ENCODE measurements around the gene ARHGAP32. TPM values are rescaled to one million over a fixed set of nuclear protein-coding genes. Genes with fewer than 3 reads are reported as not detected.

Gene ARHGAP32
- total RNA-seq, 4 donors from 2014 or later = 10.0 to 53.7 (median 34.1) TPM

DNA sequence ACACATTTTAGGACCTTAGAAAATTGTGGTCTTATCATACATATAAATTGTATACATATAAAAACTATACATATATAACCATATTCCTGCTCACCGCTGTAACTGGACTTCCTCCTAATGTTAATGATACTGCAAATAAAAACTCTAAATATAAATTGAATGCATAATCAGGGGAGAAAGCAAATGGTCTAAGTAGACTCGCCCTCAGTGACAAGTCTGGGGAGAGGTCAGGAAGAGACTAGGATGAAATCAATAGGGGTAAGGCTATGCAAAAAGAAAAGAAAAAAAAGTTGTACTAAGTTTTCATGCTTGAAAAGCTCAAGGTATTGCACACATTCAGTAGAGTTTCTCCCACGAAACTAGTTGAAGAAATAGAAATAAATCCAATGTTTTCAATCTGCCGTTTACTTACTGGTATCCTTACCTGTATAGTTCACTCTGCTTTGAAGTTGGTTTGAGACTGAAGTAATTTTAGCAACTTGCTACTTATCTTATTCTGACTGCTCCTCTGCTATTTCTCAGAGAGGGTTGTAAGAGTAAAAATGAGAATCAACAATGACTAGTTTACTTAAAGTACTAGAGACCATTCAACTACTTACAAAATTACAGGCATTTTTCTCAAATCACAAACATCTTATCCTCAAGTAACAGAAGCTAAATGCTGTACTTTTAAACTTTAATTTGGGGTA lies 12.2 kb upstream of the ARHGAP32 start:
- no peaks in the 10 kb centered on the region for H3K36me3 ChIP-seq
- no peaks in the 10 kb centered on the region for H3K9me3 ChIP-seq
- DNase-seq = no peak
- intact Hi-C loops (cut with DNase I; ENCODE audit: low total_unique reads) = no loop called here
- H3K4me1 ChIP-seq = no peaks in the 10 kb centered on the region
- no peak overlapping the region for H3K27ac ChIP-seq
- TF ChIP-seq, protein P1, sequence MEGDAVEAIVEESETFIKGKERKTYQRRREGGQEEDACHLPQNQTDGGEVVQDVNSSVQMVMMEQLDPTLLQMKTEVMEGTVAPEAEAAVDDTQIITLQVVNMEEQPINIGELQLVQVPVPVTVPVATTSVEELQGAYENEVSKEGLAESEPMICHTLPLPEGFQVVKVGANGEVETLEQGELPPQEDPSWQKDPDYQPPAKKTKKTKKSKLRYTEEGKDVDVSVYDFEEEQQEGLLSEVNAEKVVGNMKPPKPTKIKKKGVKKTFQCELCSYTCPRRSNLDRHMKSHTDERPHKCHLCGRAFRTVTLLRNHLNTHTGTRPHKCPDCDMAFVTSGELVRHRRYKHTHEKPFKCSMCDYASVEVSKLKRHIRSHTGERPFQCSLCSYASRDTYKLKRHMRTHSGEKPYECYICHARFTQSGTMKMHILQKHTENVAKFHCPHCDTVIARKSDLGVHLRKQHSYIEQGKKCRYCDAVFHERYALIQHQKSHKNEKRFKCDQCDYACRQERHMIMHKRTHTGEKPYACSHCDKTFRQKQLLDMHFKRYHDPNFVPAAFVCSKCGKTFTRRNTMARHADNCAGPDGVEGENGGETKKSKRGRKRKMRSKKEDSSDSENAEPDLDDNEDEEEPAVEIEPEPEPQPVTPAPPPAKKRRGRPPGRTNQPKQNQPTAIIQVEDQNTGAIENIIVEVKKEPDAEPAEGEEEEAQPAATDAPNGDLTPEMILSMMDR (IDR thresholded peaks at IDR 0.05) = no peak
- no peak for TF ChIP-seq POLR2A (IDR thresholded peaks at IDR 0.05)
- H3K27me3 ChIP-seq = no peaks in the 10 kb centered on the region
- H3K4me3 ChIP-seq = no peak overlapping the region

DNA sequence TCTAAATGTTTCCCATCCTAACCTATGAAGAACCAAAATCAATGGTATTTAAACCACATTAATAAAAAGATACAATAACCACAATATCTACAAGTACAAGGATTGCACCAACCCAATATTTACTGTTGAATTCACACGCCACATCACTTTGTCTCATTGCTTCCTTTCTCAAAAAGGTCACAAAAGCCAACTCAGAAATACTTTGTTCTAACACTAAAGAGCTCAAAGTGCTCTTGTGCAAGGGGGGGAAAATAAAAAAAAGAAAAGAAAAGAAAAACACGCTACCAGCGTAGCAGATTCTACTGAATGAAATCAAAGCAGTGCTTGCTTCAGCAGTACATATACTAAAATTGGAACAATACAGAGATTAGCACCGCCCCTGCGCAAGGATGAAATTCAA lies 10.5 kb upstream of the ARHGAP32 start:
- no peaks in the 10 kb centered on the region for H3K9me3 ChIP-seq
- DNase-seq = no peak
- no peaks in the 10 kb centered on the region for H3K36me3 ChIP-seq
- no peak overlapping the region for H3K4me3 ChIP-seq
- intact Hi-C loops (cut with DNase I; ENCODE audit: low total_unique reads) = no loop called here
- no peaks in the 10 kb centered on the region for H3K4me1 ChIP-seq
- H3K27me3 ChIP-seq = no peaks in the 10 kb centered on the region
- no peak for TF ChIP-seq POLR2A (IDR thresholded peaks at IDR 0.05)
- TF ChIP-seq, protein P1 (IDR thresholded peaks at IDR 0.05) = no peak
- H3K27ac ChIP-seq = no peak overlapping the region

DNA sequence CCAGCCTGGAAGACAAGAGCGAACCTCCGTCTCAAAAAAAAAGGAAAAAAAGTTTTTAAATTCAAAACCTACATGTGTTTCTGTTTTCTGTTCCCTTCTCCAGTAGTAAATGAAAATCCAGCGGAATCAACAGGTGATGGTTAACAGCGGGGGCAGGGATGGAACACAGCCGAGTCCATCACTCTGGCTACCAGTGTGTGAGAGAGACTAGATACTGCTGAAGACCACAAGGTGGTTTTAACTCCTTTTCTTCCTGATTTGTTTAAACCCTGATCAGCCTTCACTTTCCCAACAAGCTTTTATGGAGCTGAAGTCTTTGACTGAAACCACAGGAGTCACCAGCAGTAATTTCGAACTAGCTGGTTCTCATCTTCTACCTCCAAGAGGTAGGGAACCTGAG lies 3.6 kb upstream of the ARHGAP32 start:
- Histone ChIP-seq H3K4me1 (no peaks in the 10 kb centered on the region), H3K27ac (no peak overlapping the region), H3K36me3 (no peaks in the 10 kb centered on the region), H3K27me3 (no peaks in the 10 kb centered on the region), H3K9me3 (no peaks in the 10 kb centered on the region), H3K4me3 (no peak overlapping the region)
- intact Hi-C loops (cut with DNase I; ENCODE audit: low total_unique reads) = no loop called here
- TF ChIP-seq POLR2A (IDR thresholded peaks at IDR 0.05) = no peak
- TF ChIP-seq, protein P1 (IDR thresholded peaks at IDR 0.05) = no peak
- DNase-seq = no peak

DNA sequence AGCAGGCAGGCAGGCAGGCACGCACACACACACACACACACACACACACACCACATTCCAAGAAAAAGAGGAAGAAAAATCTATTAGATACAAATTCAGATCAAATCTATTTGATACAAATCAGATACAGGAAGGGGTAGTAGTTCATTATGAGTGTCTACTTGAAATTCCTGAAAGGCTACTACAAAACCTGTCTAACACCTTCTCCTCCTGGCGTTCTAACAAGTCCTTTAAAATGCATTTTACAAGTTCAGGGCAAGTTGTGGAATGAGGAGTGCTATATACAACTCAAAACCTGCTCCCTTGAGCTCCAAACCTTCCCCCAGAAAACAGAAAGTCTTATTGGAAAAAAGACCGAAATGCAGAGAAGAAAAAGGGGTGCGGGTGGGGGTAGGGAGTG lies 476 bp downstream of the ARHGAP32 start:
- TF ChIP-seq, protein P1 (IDR thresholded peaks at IDR 0.05) = no peak
- TF ChIP-seq POLR2A (IDR thresholded peaks at IDR 0.05) = no peak
- intact Hi-C loops (cut with DNase I; ENCODE audit: low total_unique reads) = no loop called here
- H3K9me3 ChIP-seq = peaks cover 0 to 4% of the 10 kb centered on the region in 2 donors
- H3K27me3 ChIP-seq = no peaks in the 10 kb centered on the region
- H3K36me3 ChIP-seq = no peaks in the 10 kb centered on the region
- no peak overlapping the region for H3K27ac ChIP-seq
- DNase-seq = no peak
- H3K4me3 ChIP-seq = no peak overlapping the region
- H3K4me1 ChIP-seq = no peaks in the 10 kb centered on the region

DNA sequence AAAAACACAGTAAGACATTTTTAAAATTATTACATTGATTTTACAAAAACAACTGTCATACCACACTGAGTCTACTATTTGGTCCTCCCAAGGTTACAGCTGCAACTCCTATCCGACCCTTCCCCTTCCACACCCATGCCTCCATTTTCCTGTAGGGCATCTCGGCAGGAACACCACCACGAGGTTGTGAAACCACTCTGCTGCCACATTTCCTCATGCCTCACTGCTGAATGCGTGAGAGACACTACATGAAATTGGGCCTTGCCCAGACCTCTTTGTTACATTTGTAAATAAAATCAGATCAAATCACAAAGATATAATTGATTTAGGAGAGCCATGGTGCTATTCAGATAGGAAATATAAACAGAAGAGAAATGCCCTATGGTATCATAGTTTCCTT lies 2.0 kb downstream of the ARHGAP32 start:
- intact Hi-C loops (cut with DNase I; ENCODE audit: low total_unique reads) = no loop called here
- no peaks in the 10 kb centered on the region for H3K4me1 ChIP-seq
- DNase-seq = no peak
- peaks cover 0 to 4% of the 10 kb centered on the region in 2 donors for H3K9me3 ChIP-seq
- H3K36me3 ChIP-seq = no peaks in the 10 kb centered on the region
- H3K27me3 ChIP-seq = no peaks in the 10 kb centered on the region
- no peak overlapping the region for H3K27ac ChIP-seq
- TF ChIP-seq, protein P1 (IDR thresholded peaks at IDR 0.05) = no peak
- TF ChIP-seq POLR2A (IDR thresholded peaks at IDR 0.05) = no peak
- H3K4me3 ChIP-seq = no peak overlapping the region
